Activated T-helper 2 cell treated with anti-CD3 and anti-CD28 coated beads, Interferon-gamma antibody, Interleukin-2, Interleukin-4, amounts not matched to agents 10 μg/mL and 5 μg/mL and 100 μg/mL, durations not matched to agents 14 hours and 24 hours and 36 hours (primary cell): ENCODE measurements around the gene EMC1. TPM values are rescaled to one million over a fixed set of nuclear protein-coding genes. Genes with fewer than 3 reads are reported as not detected.

Experiments used
- DNase-seq: peaks from one replicate; pipeline ENCODE4 v3.0.0; 2021; ENCODE audit warnings: low spot score
- H3K27ac Mint-ChIP-seq: one replicate; pipeline ENCODE4 v1.8.0; 2021; ENCODE audit warnings: mixed read lengths
- H3K27me3 Mint-ChIP-seq: one replicate; pipeline ENCODE4 v1.8.0; 2021; ENCODE audit warnings: low read depth, mixed read lengths
- H3K36me3 Mint-ChIP-seq: one replicate; pipeline ENCODE4 v1.8.0; 2021; ENCODE audit warnings: low read depth, mixed read lengths
- H3K4me1 Mint-ChIP-seq: one replicate; pipeline ENCODE4 v1.8.0; 2021; ENCODE audit warnings: low read depth, mixed read lengths
- H3K4me3 Mint-ChIP-seq: one replicate; pipeline ENCODE4 v1.8.0; 2021; ENCODE audit warnings: low read depth, mild to moderate bottlenecking, moderate library complexity, mixed read lengths
- H3K9me3 Mint-ChIP-seq: one replicate; pipeline ENCODE4 v1.8.0; 2021; ENCODE audit warnings: mixed read lengths
- intact Hi-C: fragments of 100-400 bp; cut with micrococcal nuclease; formaldehyde crosslinking; loops from one replicate; pipeline ENCODE4 v1.15.1; 2023
- total RNA-seq: library from RNA; stranded (reverse); gene quantifications from 2 replicates; pipeline ENCODE4 v1.2.3, GENCODE V29; 2022

Gene EMC1
- total RNA-seq, 1 donor from 2014 or later: 57.4 TPM

- Mint-ChIP-seq H3K4me1 (peaks cover 51% of the 10 kb centered on the region), H3K36me3 (peaks cover 60% of the 10 kb centered on the region), H3K27ac (peak overlapping the region; percentile 65), H3K9me3 (no peaks in the 10 kb centered on the region), H3K27me3 (no peaks in the 10 kb centered on the region), H3K4me3 (peak overlapping the region; percentile 15)
- no peak for DNase-seq
- intact Hi-C loops: loop anchor here (1.0 to 5.0 kb wide), 2 partner anchors 19 to 253 kb away; no protein-coding TSS in a partner anchor
Measured at GRCh38 chr1:19205403-19205802, 45.9 kb downstream of the EMC1 start.

GRCh38 chr1:19204446-19205266, 46.7 kb downstream of the EMC1 start:
- Mint-ChIP-seq H3K4me1 (peaks cover 51% of the 10 kb centered on the region), H3K27ac (peak overlapping the region; percentile 65), H3K27me3 (no peaks in the 10 kb centered on the region), H3K4me3 (no peak overlapping the region), H3K36me3 (peaks cover 64% of the 10 kb centered on the region), H3K9me3 (no peaks in the 10 kb centered on the region)
- intact Hi-C loops: loop anchor here (1.0 to 5.0 kb wide), 2 partner anchors 18 to 252 kb away; no protein-coding TSS in a partner anchor
- no peak for DNase-seq

GRCh38 chr1:19203440-19203839, 47.9 kb downstream of the EMC1 start:
- peaks cover 65% of the 10 kb centered on the region for H3K36me3 Mint-ChIP-seq
- H3K4me1 Mint-ChIP-seq: peaks cover 46% of the 10 kb centered on the region
- H3K4me3 Mint-ChIP-seq: no peak overlapping the region
- no peaks in the 10 kb centered on the region for H3K27me3 Mint-ChIP-seq
- intact Hi-C loops: no loop called here
- no peaks in the 10 kb centered on the region for H3K9me3 Mint-ChIP-seq
- H3K27ac Mint-ChIP-seq: no peak overlapping the region
- DNase-seq: no peak

- Mint-ChIP-seq H3K9me3 (no peaks in the 10 kb centered on the region), H3K4me1 (peaks cover 39% of the 10 kb centered on the region), H3K27me3 (no peaks in the 10 kb centered on the region), H3K36me3 (peaks cover 68% of the 10 kb centered on the region), H3K27ac (peak overlapping the region; percentile 36), H3K4me3 (no peak overlapping the region)
- no peak for DNase-seq
- intact Hi-C loops: no loop called here
Measured at GRCh38 chr1:19202396-19202795, 48.9 kb downstream of the EMC1 start.

- Mint-ChIP-seq H3K4me3 (no peak overlapping the region), H3K4me1 (peaks cover 23% of the 10 kb centered on the region), H3K36me3 (peaks cover 77% of the 10 kb centered on the region), H3K27ac (no peak overlapping the region), H3K9me3 (no peaks in the 10 kb centered on the region), H3K27me3 (no peaks in the 10 kb centered on the region)
- intact Hi-C loops: no loop called here
- DNase-seq: no peak
Measured at GRCh38 chr1:19199969-19200604, 51.2 kb downstream of the EMC1 start.

GRCh38 chr1:19199329-19199968, 51.9 kb downstream of the EMC1 start:
- Mint-ChIP-seq H3K9me3 (no peaks in the 10 kb centered on the region), H3K27ac (no peak overlapping the region), H3K36me3 (peaks cover 72% of the 10 kb centered on the region)

GRCh38 chr1:19198820-19199219, 52.5 kb downstream of the EMC1 start:
- Mint-ChIP-seq H3K27me3 (no peaks in the 10 kb centered on the region), H3K4me3 (no peak overlapping the region), H3K27ac (no peak overlapping the region), H3K36me3 (peaks cover 76% of the 10 kb centered on the region), H3K4me1 (peaks cover 16% of the 10 kb centered on the region), H3K9me3 (no peaks in the 10 kb centered on the region)
- DNase-seq: no peak
- intact Hi-C loops: no loop called here

More at GRCh38 chr1:19199329-19199968, 51.9 kb downstream of the EMC1 start:
- Mint-ChIP-seq H3K4me3 (no peak overlapping the region), H3K27me3 (no peaks in the 10 kb centered on the region), H3K4me1 (peaks cover 16% of the 10 kb centered on the region)
- no peak for DNase-seq
- intact Hi-C loops: no loop called here

- Mint-ChIP-seq H3K4me3 (no peak overlapping the region), H3K9me3 (no peaks in the 10 kb centered on the region), H3K36me3 (peaks cover 82% of the 10 kb centered on the region)
Measured at GRCh38 chr1:19197845-19198244, 53.5 kb downstream of the EMC1 start.

GRCh38 chr1:19196331-19196730, 55.0 kb downstream of the EMC1 start:
- no peak overlapping the region for H3K27ac Mint-ChIP-seq
- no peaks in the 10 kb centered on the region for H3K27me3 Mint-ChIP-seq
- intact Hi-C loops: no loop called here
- H3K4me1 Mint-ChIP-seq: peaks cover 2% of the 10 kb centered on the region
- no peaks in the 10 kb centered on the region for H3K9me3 Mint-ChIP-seq
- H3K36me3 Mint-ChIP-seq: peaks cover 86% of the 10 kb centered on the region
- H3K4me3 Mint-ChIP-seq: no peak overlapping the region
- DNase-seq: no peak

More at GRCh38 chr1:19197845-19198244, 53.5 kb downstream of the EMC1 start:
- Mint-ChIP-seq H3K27ac (no peak overlapping the region), H3K4me1 (peaks cover 10% of the 10 kb centered on the region), H3K27me3 (no peaks in the 10 kb centered on the region)
- intact Hi-C loops: no loop called here
- DNase-seq: no peak

- H3K4me1 Mint-ChIP-seq: peaks cover 6% of the 10 kb centered on the region
- no peaks in the 10 kb centered on the region for H3K9me3 Mint-ChIP-seq
- H3K27ac Mint-ChIP-seq: no peak overlapping the region
- no peaks in the 10 kb centered on the region for H3K27me3 Mint-ChIP-seq
- intact Hi-C loops: no loop called here
- no peak overlapping the region for H3K4me3 Mint-ChIP-seq
- H3K36me3 Mint-ChIP-seq: peaks cover 84% of the 10 kb centered on the region
- DNase-seq: no peak
Measured at GRCh38 chr1:19193004-19193403, 58.3 kb downstream of the EMC1 start.

GRCh38 chr1:19191811-19192210, 59.5 kb downstream of the EMC1 start:
- DNase-seq: no peak
- H3K36me3 Mint-ChIP-seq: peaks cover 81% of the 10 kb centered on the region
- intact Hi-C loops: no loop called here
- H3K4me1 Mint-ChIP-seq: peaks cover 9% of the 10 kb centered on the region
- H3K27ac Mint-ChIP-seq: peak overlapping the region; percentile 12
- H3K27me3 Mint-ChIP-seq: no peaks in the 10 kb centered on the region
- no peak overlapping the region for H3K4me3 Mint-ChIP-seq
- H3K9me3 Mint-ChIP-seq: no peaks in the 10 kb centered on the region

GRCh38 chr1:19190468-19190867, 60.9 kb downstream of the EMC1 start:
- no peak for DNase-seq
- Mint-ChIP-seq H3K4me3 (no peak overlapping the region), H3K27ac (peak overlapping the region; percentile 9), H3K27me3 (no peaks in the 10 kb centered on the region), H3K4me1 (peaks cover 21% of the 10 kb centered on the region), H3K36me3 (peaks cover 80% of the 10 kb centered on the region), H3K9me3 (no peaks in the 10 kb centered on the region)
- intact Hi-C loops: no loop called here

- Mint-ChIP-seq H3K36me3 (peaks cover 89% of the 10 kb centered on the region), H3K27ac (no peak overlapping the region), H3K9me3 (no peaks in the 10 kb centered on the region), H3K4me1 (peaks cover 24% of the 10 kb centered on the region), H3K4me3 (no peak overlapping the region), H3K27me3 (no peaks in the 10 kb centered on the region)
- DNase-seq: no peak
- intact Hi-C loops: no loop called here
Measured at GRCh38 chr1:19189270-19189669, 62.1 kb downstream of the EMC1 start.
